NCI-H1930 (cell line): ENCODE measurements around the gene EML2.
"Not testable (repeated sequence)": the region's sequence is repeated elsewhere in the genome, so short reads cannot be mapped to it uniquely, and the experiment has no call there.

Experiments
- DNase-seq, 2 experiments: peaks; one replicate each; lab custom pipeline; 2025; lab: John Stamatoyannopoulos, UW

EML2 gene

DNA sequence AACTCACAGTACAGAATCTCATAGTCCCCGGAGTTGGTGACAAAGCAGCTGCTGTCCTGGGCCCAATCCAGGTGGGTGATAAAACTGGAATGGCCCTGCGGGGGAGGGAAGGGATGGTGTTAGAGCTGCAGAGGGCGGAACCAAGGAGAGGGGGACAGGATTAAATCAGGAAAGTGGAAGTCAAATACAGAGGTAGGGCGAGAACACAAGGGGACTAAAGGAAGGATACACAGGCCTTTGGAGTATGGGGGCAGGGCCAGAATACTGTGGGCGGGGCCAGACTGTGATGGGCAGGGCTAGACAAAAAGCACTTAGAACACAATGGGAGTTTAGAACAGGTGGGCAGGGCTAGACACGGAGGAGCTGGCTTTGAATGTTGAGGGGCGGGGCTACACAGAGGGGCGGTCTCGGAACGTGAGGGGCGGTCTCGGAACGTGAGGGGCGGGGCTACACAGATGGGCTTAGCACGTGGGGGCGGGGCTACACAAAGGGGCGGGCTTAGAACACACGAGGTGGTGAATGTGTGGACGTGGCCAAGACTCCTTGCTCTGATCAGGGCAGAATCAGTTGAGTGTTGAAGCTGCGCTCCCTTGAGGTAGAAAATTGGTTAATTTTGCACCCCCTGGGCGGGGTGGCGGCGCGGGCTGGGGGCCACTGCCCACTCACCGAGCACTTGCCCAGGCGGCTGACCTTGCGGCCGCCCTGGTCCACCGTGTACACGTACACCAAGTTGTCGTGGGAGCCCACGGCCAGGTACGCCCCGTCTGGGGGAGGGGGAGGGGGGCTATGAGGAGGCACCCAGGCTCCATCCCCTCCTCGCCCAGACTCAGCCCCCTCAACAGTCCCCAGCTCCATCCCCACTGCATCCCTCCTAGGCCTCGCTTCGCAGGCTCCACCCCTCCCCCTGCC lies 23.1 kb downstream of the EML2 start:
- DNase-seq: peak; percentile 26 to 49

DNA sequence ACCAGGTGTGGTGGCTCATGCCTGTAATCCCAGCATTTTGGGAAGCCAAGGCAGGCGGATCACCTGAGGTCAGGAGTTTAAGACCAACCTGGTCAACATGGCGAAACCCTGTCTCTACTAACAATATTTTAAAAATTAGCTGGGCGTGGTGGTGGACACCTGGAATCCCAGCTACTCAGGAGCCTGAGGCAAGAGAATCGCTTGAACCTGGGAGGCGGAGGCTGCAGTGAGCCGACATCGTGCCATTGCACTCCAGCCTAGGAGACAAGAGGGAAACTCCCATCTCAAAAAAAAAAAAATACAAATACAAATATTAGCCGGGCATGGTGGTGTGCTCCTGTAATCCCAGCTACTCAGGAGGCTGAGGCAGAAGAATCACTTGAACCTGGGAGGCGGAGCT lies 24.1 kb downstream of the EML2 start:
- DNase-seq: not testable (repeated sequence)

DNA sequence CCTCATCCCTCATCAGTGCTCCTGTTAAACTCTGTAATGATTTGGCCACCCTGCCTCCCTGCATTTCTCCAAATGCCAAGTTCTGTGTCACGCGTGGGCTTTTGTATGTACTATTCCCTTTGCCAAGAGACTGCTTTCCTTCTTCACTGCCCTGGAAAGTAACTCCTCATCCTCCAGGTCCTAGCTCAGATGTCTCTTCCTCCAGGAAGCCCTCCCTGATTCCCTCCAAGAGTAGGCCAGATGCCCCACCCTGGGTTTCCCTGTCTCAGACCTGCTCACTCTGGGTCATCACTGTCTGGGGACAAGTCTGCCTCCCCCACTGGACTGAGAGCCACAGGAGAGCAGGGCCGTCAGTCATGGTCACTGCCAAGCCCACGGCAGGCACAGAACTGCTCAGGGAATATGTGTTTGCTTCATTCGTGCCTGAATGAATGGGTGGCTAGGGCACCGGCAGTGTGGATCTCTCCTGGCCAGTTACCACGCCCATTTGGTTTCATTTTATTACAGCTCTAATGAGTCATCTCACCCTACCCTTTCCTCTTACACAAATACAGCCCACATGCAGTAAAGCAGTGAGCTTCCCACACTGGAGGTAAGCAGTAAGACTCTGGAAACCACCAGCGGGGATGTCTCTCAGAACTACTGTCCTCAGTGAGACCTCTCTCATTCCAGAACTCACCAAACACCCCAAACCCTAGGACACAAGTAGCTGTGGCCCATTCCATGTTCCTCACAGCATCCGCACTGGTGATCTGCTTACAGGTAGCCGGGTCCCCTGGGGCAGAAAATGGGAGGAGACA lies 25.1 kb downstream of the EML2 start:
- DNase-seq: no peak

DNA sequence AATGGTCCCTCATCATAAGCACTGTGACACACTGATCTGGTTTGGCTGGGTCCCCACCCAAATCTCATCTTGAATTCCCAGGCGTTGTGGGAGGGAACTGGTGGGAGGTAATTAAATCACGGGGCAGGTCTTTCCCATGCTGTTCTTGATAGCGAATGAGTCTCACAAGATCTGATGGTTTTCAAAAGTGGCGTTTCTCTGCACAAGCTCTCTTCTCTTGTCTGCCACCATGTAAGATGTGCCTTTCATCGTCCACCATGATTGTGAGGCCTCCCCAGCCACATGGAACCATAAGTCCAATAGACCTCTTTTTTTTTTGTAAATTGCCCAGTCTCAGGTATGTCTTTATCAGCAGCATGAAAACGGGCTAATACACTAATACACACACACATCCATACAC lies 30.2 kb downstream of the EML2 start:
- no peak for DNase-seq

DNA sequence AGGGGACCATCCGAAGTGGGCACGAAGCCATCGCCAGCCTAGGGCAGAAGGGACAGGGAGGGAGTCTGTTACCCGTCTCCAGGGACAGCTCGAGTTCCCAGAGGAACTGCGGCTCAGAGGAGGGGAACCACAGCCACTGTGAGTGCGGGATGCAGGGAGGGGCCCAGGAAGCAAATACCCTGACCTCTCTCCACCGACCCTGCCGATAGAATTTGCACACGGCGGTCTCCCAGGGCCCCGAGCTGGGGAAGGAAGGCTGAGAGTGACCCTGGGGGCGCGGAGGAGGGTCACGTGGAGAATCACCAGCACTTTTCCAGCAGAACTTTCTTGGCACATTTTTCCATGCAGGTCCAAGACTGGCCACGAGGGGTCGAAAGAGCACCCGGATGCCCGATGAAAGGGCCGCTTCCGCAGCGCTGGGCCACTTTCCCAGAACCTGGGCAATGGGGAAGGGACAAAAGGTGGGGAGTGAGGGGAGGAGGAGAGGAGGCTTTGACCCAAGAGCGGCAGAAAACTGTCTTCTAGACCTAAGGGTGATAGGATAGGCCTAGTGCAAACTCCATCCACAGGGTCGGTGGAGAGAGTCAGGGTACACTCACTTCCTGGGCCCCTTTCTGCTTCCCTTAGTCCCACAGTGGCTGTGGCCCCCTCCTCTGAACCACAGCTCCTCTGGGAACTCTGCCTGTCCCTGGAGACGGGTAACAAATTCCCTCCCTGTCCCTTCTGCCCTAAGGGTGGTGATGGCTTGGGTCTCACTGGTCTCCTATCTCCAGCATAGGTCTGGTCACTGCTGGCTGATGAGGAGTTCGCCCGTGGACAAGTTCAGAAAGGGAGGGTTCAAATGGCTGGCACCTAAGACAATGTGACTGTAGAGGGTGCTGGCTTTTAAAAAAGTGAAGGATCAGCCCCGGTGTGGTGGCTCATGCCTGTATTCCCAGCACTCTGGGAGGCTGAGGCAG lies 31.8 kb downstream of the EML2 start:
- DNase-seq: peak in 1 of 2 experiments; percentile 70

DNA sequence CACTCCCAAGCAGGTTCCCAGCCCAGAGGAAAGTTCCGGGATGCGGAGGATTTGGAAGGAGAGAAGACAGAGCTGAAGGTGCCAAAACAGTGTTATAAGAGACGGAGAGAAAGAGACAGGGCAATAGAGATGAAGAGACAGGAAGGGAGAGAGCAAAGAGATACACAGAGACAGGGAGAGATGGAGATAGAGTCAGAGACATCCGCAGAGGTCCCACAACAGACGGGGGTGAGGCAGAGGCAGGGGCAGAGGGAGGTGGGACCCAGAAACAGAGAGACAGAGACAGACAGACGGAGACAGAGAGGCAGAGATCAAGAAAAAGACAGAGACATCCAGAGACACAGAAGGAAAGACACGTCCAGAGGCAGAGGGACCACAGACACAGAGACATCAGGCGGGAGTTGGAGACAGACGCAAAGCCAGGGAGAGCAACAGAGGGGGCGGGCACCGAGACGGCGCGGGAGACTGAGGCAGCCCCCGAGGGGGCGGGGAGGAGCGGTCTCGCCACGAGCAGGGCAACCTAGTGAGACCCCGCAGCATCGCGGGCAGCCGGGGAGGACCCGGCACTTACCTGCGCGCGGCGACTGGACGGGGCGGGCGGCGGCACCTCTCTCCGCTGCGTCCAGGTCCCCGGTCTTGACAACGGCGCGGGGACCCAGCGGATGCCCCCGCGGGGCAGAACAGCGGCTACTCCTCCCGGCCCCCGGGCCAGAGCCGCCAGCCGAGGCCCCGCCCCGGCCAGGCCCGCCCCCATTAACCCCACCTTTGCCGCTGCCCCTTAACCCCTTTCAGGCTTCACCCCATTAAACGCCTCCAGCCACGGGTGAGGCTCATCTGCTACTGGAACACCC lies 37.4 kb downstream of the EML2 start, which contains the start of gene GPR4:
TSS of gene GPR4 (minus strand) at position 689 of the 851 bp plus-strand sequence. CDS start 10,346 bp downstream, outside the sequence.
- DNase-seq: peak in 1 of 2 experiments; percentile 23

DNA sequence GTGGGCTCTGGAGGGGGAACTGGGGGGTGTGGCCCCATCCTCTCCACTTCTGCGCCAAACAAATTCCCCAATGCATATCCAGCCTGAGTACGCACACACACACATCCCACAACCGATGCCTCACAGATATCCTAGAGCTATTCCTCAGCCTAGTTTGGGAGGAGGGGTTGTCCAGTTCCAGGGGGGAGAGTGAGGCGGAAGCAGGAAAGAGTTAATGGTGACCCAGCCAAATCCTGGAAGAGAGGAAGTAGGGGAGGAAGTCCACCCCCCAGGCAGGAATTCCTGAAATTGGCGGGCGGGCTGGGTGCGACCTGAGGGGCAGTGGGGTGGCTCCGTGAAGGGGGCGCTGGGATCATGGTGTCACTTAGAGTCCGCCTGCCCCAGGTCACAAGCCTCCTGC lies 38.1 kb downstream of the EML2 start:
- no peak for DNase-seq

DNA sequence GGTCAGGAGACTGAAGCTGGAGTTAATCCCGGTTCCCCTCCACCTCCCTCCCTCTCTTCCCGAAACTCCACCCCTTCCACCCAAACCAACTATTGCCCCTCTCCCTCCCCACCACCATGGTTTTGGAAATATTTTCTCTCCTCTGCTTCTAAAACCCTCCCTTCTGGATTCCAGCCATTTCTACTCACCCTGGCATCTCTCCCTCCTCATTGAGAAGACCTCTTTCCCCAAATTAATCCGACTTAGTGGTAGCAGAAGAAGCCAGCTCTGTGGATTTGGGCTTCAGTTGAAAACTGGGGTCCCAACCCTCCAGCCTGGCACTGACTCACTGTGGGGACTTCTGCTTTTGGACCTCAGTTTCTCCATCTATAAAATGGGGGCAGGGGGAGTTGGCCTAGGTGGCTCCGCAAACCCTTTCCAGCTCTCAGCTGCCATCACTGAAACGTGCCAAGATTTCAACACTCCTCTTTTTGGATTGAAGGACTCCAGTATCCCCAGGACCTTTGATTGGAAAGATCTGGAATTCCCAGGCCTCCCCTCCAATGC lies 38.8 kb downstream of the EML2 start:
- no peak for DNase-seq

DNA sequence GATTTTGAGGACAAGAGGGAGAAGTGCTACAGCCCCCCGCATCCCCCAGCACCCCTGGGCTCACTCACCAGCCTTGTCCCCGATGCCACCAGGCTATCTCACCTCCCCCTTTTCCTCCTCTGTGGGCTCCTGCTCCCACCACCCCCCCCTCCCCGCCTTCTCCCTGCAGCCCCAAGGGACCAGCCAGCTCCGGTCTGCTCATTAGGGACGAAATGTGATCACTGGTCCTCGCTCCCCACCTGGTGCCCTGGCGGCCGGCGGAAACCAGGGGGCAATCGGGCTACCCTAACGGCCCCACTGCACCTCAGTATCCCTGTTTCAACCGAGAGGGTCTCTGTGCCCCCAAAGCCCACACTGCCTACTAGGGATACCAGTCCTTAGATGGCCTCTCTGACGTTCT lies 39.9 kb downstream of the EML2 start:
- no peak for DNase-seq

DNA sequence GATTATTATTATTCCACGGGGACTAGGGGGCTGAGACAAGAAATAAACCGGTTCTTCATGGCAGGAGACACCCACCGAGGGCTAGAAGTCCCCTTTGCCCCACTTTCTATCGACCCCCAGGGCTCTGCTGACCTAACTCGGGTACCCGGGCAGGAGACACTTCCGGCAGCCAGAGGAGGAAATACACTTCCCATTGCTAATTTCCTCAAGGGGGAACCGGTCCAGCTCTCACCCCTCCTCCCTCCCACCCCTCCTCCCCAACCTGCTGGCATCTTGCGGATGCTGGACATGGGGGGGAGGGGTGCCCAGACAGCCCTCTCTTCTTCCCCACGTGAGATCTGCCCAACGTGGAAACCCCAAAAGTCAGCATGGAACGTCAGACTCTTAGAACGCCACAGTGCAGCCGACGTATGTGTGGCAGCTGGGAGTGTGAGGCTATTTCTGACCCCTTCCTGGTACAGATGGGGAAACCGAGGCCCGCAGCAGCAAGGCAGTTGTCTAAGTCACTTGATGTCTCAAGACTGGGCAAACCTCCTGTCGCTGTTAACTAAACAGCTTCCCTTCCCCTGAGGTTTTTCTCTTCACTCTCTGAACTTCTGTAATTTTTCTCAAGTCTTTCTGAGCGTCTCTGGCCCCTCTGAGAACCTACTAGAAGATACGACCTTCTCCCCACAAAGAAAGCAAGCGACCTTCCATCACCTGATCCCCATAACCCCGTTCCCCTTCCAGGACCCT lies 40.8 kb downstream of the EML2 start:
- DNase-seq: no peak

DNA sequence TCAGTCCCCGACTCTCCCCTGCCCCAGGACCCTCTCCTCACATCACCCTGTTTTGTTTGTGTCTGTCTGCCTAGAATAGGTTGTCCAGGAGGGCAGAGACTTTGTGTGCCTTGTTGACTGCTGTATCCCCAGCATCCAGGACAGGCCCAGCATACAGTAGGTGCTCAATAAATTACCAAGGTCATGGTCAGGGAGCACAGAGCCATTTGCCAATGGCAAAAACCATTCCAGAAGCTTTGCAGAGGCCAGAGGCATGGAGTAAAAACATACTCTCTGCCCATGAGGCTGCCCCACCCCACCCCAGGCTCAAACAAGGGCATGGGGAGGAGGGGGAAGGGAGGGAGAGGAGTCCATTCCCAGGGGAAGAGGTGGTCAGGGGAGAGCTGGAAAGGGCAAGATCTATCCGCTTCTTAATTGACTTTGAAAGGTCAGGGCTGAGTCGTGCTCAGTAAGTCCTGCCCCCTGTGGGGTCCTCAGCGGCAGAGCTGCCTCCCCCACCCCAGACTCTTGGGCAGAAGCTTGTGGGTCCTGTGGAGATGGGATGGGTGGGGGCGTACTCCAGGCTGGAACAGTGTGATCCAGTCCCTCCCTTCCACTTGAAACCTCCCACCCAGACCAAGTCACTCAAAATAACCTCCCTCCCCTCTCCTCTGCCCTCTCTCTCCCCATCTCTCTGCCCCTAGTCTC lies 41.6 kb downstream of the EML2 start:
- no peak for DNase-seq

DNA sequence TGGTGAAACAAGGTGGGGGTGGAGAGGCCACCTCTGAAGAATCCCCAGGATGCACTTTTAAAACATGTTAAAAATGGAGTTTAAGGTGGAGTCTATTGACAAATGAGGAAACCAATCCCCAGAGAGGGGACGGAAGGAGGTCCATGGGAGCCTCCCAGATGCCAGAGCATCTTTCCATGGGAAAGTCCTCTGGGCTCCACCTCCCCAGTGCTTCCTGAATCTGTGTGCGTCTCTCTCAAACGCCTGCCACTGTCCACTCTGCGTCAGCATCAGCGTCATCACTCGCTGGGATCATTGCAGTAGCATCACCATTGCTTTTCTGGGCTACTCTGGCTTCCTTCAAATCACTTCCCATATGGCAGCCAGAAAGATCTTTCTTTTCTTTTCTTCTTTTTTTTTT lies 43.4 kb downstream of the EML2 start:
- no peak for DNase-seq

DNA sequence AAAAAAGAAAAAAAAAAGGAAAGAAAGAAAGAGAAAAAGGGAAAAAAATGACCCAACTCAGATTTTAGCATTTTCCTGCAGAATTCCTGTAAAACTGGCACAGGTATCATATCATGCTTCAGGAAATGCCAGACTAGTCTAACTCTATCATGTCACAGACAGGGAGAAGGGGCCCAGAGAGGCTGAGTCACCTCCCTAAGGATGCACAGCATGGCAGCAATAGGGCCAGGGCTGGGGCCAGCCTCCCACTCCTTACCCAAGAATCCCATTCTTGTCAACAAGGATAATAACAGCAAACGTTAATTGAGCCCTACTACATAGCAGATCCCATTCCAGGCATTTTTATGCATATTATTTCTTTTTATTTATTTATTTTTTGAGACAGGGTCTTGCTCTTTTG lies 45.7 kb downstream of the EML2 start:
- no peak for DNase-seq

DNA sequence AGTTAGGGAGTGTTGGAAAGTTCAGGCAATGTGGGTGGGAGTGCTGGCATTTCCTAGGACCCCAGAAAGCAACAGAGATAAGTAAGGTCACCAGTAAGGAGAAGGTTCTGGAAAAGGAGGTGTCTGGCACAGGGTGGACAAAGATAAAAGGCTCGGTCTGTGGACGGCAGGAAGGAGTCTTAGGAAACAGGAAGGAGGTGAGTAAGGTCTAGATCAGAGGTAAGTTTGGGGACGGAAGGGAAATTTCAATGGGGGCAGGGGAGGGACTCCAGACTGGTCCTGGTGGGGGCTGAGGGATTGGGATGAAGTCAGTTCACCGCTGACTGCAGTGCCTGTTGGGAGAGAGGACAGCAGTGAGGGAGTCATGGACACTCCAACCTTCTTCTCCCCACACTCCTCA lies 46.8 kb downstream of the EML2 start:
- DNase-seq: no peak

DNA sequence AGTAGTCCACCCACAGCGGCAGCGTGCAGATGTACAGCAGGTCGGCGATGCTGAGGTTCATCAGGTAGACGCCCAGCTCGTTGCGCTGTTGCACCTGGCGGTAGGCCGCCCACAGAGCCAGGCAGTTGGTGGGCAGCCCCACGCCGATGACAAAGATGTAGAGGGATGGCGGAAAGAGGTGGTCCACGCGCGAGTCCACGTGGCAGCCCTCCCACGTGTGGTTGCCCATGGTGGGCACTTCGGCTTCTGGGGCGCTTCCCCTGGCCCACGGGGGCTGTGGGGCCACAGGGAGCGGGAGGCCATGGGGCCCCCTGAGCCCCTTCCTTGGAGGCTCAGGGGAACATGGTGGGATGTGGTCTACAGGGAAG lies 47.6 kb downstream of the EML2 start:
- DNase-seq: no peak

DNA sequence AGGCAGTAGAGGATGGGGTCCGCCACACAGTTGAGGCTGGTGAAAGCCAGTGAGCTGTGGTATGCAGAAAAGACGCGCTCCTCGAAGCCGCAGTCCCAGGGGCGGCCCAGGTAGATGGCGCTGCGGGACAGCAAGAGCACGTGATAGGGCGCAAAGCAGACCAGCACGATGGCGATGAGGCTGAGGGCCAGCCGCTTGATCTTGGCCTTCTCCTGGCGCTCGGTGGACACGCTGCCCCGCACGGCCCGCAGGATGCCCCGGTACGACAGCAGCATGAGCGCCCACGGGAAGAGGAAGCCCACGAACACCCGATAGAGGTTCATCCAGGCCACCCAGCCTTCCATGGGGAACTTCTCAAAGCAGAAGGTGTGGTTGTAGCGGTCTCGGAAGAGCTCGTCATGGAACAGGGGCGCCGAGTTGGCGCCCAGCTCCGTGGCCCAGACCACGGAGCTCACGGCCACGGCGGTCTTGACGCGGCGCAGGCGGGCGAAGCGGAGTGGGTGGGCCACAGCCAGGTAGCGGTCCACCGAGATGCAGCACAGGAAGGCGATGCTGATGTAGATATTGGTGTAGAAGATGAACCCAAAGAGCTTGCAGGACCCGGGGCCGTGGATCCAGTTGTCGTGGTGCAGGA lies 48.1 kb downstream of the EML2 start:
- DNase-seq: peak; percentile 71 to 82

DNA sequence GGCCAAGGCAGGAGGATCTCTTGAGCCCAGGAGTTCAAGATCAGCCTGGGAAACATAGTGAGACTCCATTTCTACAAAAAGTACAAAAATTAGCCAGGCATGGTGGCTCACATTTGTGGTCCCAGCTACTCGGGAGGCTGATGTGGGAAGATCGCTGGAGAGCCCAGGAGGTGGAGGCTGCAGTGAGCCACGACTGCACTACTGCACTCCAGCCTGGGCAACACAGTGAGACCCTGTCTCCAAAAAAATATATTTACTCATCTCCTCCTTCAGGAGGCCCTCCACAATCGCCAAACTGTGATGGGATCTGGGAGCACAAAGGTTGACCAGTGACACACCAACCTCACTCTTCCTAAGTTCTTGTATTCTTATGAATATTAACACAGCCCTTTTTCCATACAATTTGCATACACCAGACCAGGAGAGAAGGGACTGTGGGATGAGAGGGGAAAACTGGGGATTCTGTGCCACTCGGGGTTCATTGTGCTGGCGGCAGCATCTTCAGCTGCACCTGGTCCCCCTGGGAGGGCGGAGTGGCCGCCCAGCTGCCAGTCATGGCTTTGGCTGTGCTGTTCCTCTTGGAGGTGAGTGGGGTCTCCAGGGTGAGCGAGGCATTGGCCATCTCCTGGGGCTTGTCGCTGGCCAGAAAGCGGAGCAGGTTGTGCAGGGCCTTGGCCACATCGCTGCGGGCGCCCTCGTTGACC lies 48.7 kb downstream of the EML2 start:
- no peak for DNase-seq

DNA sequence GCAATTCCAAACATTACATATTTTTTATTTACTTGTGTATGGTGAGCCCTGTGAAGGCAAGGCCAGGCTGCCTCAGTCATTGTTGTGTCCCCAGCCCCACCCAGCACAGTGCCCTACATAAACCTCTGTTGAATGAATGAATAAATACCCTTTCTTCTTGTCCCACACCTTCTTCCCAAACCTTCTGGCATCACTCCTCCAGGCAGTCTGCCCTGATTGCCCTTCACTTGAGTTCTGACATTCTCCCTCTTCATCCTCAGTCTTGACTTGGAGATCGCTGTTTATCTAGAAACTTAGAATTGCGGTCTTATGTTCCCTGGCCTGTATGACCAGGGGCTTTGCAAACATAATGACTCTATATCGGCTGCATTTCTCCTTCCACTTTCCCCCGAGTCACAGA lies 49.4 kb downstream of the EML2 start:
- DNase-seq: no peak
